Dedifferentiated amniotic fluid mesenchymal stem cell (primary cell): ENCODE data around the gene DRAM1.
"Not testable (repeated sequence)": the region's sequence is repeated elsewhere in the genome, so short reads cannot be mapped to it uniquely, and the experiment has no call there.

Experiments
- DNase-seq: peaks from one replicate; pipeline ENCODE4 v3.0.0-alpha.2; 2016; ENCODE audit errors: extremely low spot score

The DRAM1 gene

GRCh38 chr12:101906226-101906625, 28.8 kb downstream of the DRAM1 start:
- no peak for DNase-seq

- DNase-seq, result no peak
These were observed 31.0 kb downstream of the DRAM1 start for GRCh38 chr12:101908395-101908794.

- no peak for DNase-seq
These were observed 32.3 kb downstream of the DRAM1 start for GRCh38 chr12:101909646-101910045.

GRCh38 chr12:101915841-101916240, 38.5 kb downstream of the DRAM1 start:
- DNase-seq, result no peak

GRCh38 chr12:101918805-101919204, 41.4 kb downstream of the DRAM1 start:
- DNase-seq, result not testable (repeated sequence)

- DNase-seq, result no peak
These were observed 42.1 kb downstream of the DRAM1 start for GRCh38 chr12:101919447-101919846.

- no peak for DNase-seq
These were observed 43.5 kb downstream of the DRAM1 start for GRCh38 chr12:101920906-101921305.

- DNase-seq, result no peak
These were observed 45.8 kb downstream of the DRAM1 start for GRCh38 chr12:101923045-101923718.

GRCh38 chr12:101924618-101925017, 47.2 kb downstream of the DRAM1 start:
- no peak for DNase-seq

GRCh38 chr12:101925361-101925760, 48.0 kb downstream of the DRAM1 start:
- peak; percentile 97 for DNase-seq

- no peak for DNase-seq
These were observed 48.6 kb downstream of the DRAM1 start for GRCh38 chr12:101925935-101926334.

GRCh38 chr12:101927036-101927435, 49.7 kb downstream of the DRAM1 start:
- DNase-seq, result no peak

GRCh38 chr12:101927999-101928398, 50.6 kb downstream of the DRAM1 start:
- no peak for DNase-seq

- DNase-seq, result no peak
These were observed 51.2 kb downstream of the DRAM1 start for GRCh38 chr12:101928556-101928955.

GRCh38 chr12:101929365-101930041, 52.1 kb downstream of the DRAM1 start:
- no peak for DNase-seq

GRCh38 chr12:101931498-101932326, 54.3 kb downstream of the DRAM1 start:
- DNase-seq, result no peak

- no peak for DNase-seq
These were observed 56.6 kb downstream of the DRAM1 start for GRCh38 chr12:101933866-101934514.

- peak; percentile 92 for DNase-seq
These were observed 58.7 kb downstream of the DRAM1 start for GRCh38 chr12:101935890-101936746.

GRCh38 chr12:101939306-101939705, 61.9 kb downstream of the DRAM1 start:
- no peak for DNase-seq

- peak; percentile 90 for DNase-seq
These were observed 62.5 kb downstream of the DRAM1 start for GRCh38 chr12:101939856-101940265.

- no peak for DNase-seq
These were observed 63.1 kb downstream of the DRAM1 start for GRCh38 chr12:101940400-101940950.
